C4-2B (cell line): ENCODE results near the gene FBLL1.
"Not testable (repeated sequence)": the region's sequence is repeated elsewhere in the genome, so short reads cannot be mapped to it uniquely, and the experiment has no call there.

ENCODE experiments used
- CTCF ChIP-seq: fragments of 450-650 bp; conservative IDR thresholded peaks from 2 replicates; pipeline ENCODE4 v1.5.1; 2017; ENCODE audit warnings: mild to moderate bottlenecking
- ZFX ChIP-seq: fragments of 450-650 bp; IDR thresholded peaks from 2 replicates; pipeline ENCODE4 v1.6.1; 2017

- TF ChIP-seq CTCF, ZFX: not testable (repeated sequence)
Measured at GRCh38 chr5:168573663-168574062, 44.6 kb downstream of the FBLL1 start.
